HepG2 (cell line): ENCODE results near the gene FAM228B. TPM values are rescaled to one million over a fixed set of nuclear protein-coding genes. Genes with fewer than 3 reads are reported as not detected.
A peak's percentile ranks its signal among the peaks of the same experiment; 100 is the strongest.

Experiments used
- ATF6 ChIP-seq: sonication (generic); formaldehyde crosslinking; conservative IDR thresholded peaks from 2 replicates; pipeline ENCODE4 v1.4.0; 2020; ENCODE audit warnings: missing genetic modification reagents
- CBX5 ChIP-seq: sonication (generic); formaldehyde crosslinking; IDR thresholded peaks from 2 replicates; pipeline ENCODE4 v1.4.0; 2020; ENCODE audit warnings: missing genetic modification reagents, borderline replicate concordance
- ESRRA ChIP-seq: sonication (generic); formaldehyde crosslinking; IDR thresholded peaks from 2 replicates; pipeline ENCODE4 v1.5.1; 2020; ENCODE audit warnings: mild to moderate bottlenecking, low read depth, missing genetic modification reagents
- MLX ChIP-seq: IDR thresholded peaks from 2 replicates; pipeline ENCODE4 v1.6.1; 2016
- ZNF337 ChIP-seq: sonication (generic); formaldehyde crosslinking; IDR thresholded peaks from 2 replicates; pipeline ENCODE4 v1.5.1; 2020; ENCODE audit warnings: missing genetic modification reagents, low read depth, mild to moderate bottlenecking, borderline replicate concordance
- ZNF512 ChIP-seq: sonication (generic); formaldehyde crosslinking; IDR thresholded peaks from 2 replicates; pipeline ENCODE4 v1.4.0; 2020; ENCODE audit warnings: mild to moderate bottlenecking, missing genetic modification reagents
- ZNF772 ChIP-seq: sonication (generic); formaldehyde crosslinking; IDR thresholded peaks from 2 replicates; pipeline ENCODE4 v1.5.0; 2020; ENCODE audit warnings: mild to moderate bottlenecking, missing genetic modification reagents
- ZNF816 ChIP-seq: sonication (generic); formaldehyde crosslinking; IDR thresholded peaks from 2 replicates; pipeline ENCODE4 v1.8.0; 2022; ENCODE audit warnings: missing genetic modification reagents, mild to moderate bottlenecking, borderline replicate concordance
- ZNF83 ChIP-seq: sonication (generic); formaldehyde crosslinking; IDR thresholded peaks from 2 replicates; pipeline ENCODE4 v1.4.0; 2020; ENCODE audit warnings: missing genetic modification reagents, mild to moderate bottlenecking, borderline replicate concordance
- polyA plus RNA-seq, 8 experiments: library from polyadenylated mRNA; depleted of rRNA in 3 of 8; stranded (reverse) in 7 of 8; unstranded in 1 of 8; fragments of >200 nt; fragmentation: Illumina TruSeq in 4 of 8; extraction: Trizol in 4 of 8; gene quantifications; 2 replicates each; pipeline versions ENCODE4 v1.2.1 to v1.2.3, GENCODE V29; 2011 to 2016; ENCODE audit warnings: low read depth in 4 of 8, missing spikeins in 1 of 8, mixed read lengths in 1 of 8; ENCODE audit not compliant: insufficient read depth in 1 of 8
- total RNA-seq, 5 experiments: library from RNA; depleted of rRNA; stranded (reverse); fragments of >200 nt; fragmentation: Illumina TruSeq; extraction: Trizol; gene quantifications; 2 replicates each; pipeline ENCODE4 v1.2.3, GENCODE V29; 2016; ENCODE audit warnings: low read depth in 1 of 5

Gene FAM228B
- total and polyA plus RNA-seq, 2 of the 13 experiments (the other 11 are each of a cell fraction or from before 2014, with no cell fraction given): 0.79 to 1.1 TPM

GRCh38 chr2:24123922-24124580, 782 bp downstream of the FAM228B start (continued):
- TF ChIP-seq ZNF512 (CRISPR knock-in tag) (0 out of 2 replicates have a peak, but pooled peaks have one; percentile 47), ZNF337 (CRISPR knock-in tag) (0 out of 2 replicates have a peak, but pooled peaks have one; percentile 17), ZNF772 (CRISPR knock-in tag) (no peak), ZNF83 (peak; percentile 68; the same call in 1 of the 2 replicates), ATF6 (CRISPR knock-in tag) (0 out of 2 replicates have a peak, but pooled peaks have one; percentile 3), MLX (CRISPR knock-in tag) (0 out of 2 replicates have a peak, but pooled peaks have one; percentile 4), ESRRA (CRISPR knock-in tag) (no peak), CBX5 (CRISPR knock-in tag) (0 out of 2 replicates have a peak, but pooled peaks have one; percentile 52), ZNF816 (CRISPR knock-in tag) (no peak)
- TF ChIP-seq, all 625 proteins: peak for 38
